DND-41 (cell line): ENCODE data around the gene FCRLA.

Experiments used
- ATAC-seq: fragments of 200-7000 bp; cut with Tn5 transposase; 3 replicates; pipeline ENCODE4 v1.9.1; 2021; ENCODE audit warnings: low read depth; ENCODE audit not compliant: insufficient read depth
- DNase-seq: peaks from one replicate; pipeline ENCODE4 v3.0.0-alpha.2; 2020
- H2AFZ ChIP-seq: 2 replicates; pipeline ENCODE4 v1.6.0; 2012; ENCODE audit warnings: low read depth, low read length
- H3K27ac ChIP-seq: 2 replicates; pipeline ENCODE4 v1.5.1; 2012; ENCODE audit warnings: low read length, inconsistent platforms
- H3K27me3 ChIP-seq: fragments of 200-600 bp; sonication (generic); 2 replicates; pipeline ENCODE4 v1.6.0; 2012; ENCODE audit warnings: low read length, mild to moderate bottlenecking, inconsistent platforms; ENCODE audit not compliant: insufficient read depth, poor library complexity
- H3K36me3 ChIP-seq: 2 replicates; pipeline ENCODE4 v1.5.1; 2012; ENCODE audit warnings: low read length, inconsistent platforms; ENCODE audit not compliant: insufficient read depth
- H3K4me1 ChIP-seq: 2 replicates; pipeline ENCODE4 v1.5.1; 2012; ENCODE audit warnings: mild to moderate bottlenecking, low read length; ENCODE audit not compliant: insufficient read depth
- H3K4me2 ChIP-seq: 2 replicates; pipeline ENCODE4 v1.6.0; 2012; ENCODE audit warnings: mild to moderate bottlenecking, moderate library complexity, low read length, inconsistent platforms; ENCODE audit not compliant: insufficient read depth
- H3K4me3 ChIP-seq, 2 experiments: fragments of 200-600 bp in 1 of 2; shearing (Covaris generic) in 1 of 2; 2 replicates each; pipeline ENCODE4 v1.5.1; 2012 to 2016; ENCODE audit warnings: inconsistent platforms in 2 of 2, low read length in 2 of 2, mild to moderate bottlenecking in 2 of 2, low read depth in 1 of 2, moderate library complexity in 1 of 2
- H3K79me2 ChIP-seq: 2 replicates; pipeline ENCODE4 v1.6.0; 2012; ENCODE audit warnings: low read length, inconsistent platforms; ENCODE audit not compliant: insufficient read depth
- H3K9ac ChIP-seq: 2 replicates; pipeline ENCODE4 v1.6.0; 2012; ENCODE audit warnings: low read depth, mild to moderate bottlenecking, inconsistent platforms, low read length, moderate library complexity
- H3K9me3 ChIP-seq: 2 replicates; pipeline ENCODE4 v1.5.1; 2012; ENCODE audit warnings: low read length, moderate library complexity, mild to moderate bottlenecking, inconsistent platforms; ENCODE audit not compliant: insufficient read depth, severe bottlenecking
- H4K20me1 ChIP-seq: 2 replicates; pipeline ENCODE4 v1.6.0; 2012; ENCODE audit warnings: low read length; ENCODE audit not compliant: insufficient read depth
- CTCF ChIP-seq: IDR thresholded peaks from 2 replicates; pipeline ENCODE4 v1.5.1; 2012; ENCODE audit warnings: borderline replicate concordance, low read length, moderate library complexity, mild to moderate bottlenecking; ENCODE audit not compliant: poor library complexity, severe bottlenecking; ENCODE audit errors: extremely low read depth
- EZH2 ChIP-seq: IDR thresholded peaks from 3 replicates; pipeline ENCODE4 v1.6.1; 2012; ENCODE audit warnings: borderline replicate concordance, low read depth, mild to moderate bottlenecking, moderate library complexity, low read length, inconsistent platforms; ENCODE audit not compliant: severe bottlenecking

FCRLA gene

GRCh38 chr1:161710560-161710959 lies 3.5 kb downstream of the FCRLA start:
- DNase-seq (no peak), ATAC-seq (no peak)
- H3K4me3 ChIP-seq = no peak overlapping the region
- no peaks in the 10 kb centered on the region for H3K9me3 ChIP-seq
- no peak overlapping the region for H2AFZ ChIP-seq
- no peak overlapping the region for H3K27ac ChIP-seq
- H3K79me2 ChIP-seq = no peaks in the 10 kb centered on the region
- no peak for TF ChIP-seq EZH2
- H3K36me3 ChIP-seq = no peaks in the 10 kb centered on the region
- no peaks in the 10 kb centered on the region for H4K20me1 ChIP-seq
- no peaks in the 10 kb centered on the region for H3K4me1 ChIP-seq
- H3K9ac ChIP-seq = no peak overlapping the region
- no peak overlapping the region for H3K4me2 ChIP-seq
- peaks cover 23% of the 10 kb centered on the region for H3K27me3 ChIP-seq

GRCh38 chr1:161718559-161719324 lies 11.7 kb downstream of the FCRLA start:
- ATAC-seq (no peak), DNase-seq (no peak)
- Histone ChIP-seq H3K4me3 (no peak overlapping the region), H3K4me2 (no peak overlapping the region), H4K20me1 (no peaks in the 10 kb centered on the region), H3K4me1 (no peaks in the 10 kb centered on the region), H3K27ac (no peak overlapping the region), H2AFZ (no peak overlapping the region), H3K27me3 (peaks cover 44% of the 10 kb centered on the region), H3K36me3 (no peaks in the 10 kb centered on the region), H3K9ac (no peak overlapping the region), H3K9me3 (no peaks in the 10 kb centered on the region), H3K79me2 (no peaks in the 10 kb centered on the region)
- TF ChIP-seq CTCF (no peak), EZH2 (no peak)

GRCh38 chr1:161719325-161719611 lies 12.2 kb downstream of the FCRLA start:
- TF ChIP-seq EZH2 = no peak
- no peak for TF ChIP-seq CTCF
- no peaks in the 10 kb centered on the region for H3K9me3 ChIP-seq
- H3K36me3 ChIP-seq = no peaks in the 10 kb centered on the region
- H3K27ac ChIP-seq = no peak overlapping the region
- no peak overlapping the region for H3K9ac ChIP-seq
- H4K20me1 ChIP-seq = no peaks in the 10 kb centered on the region
- H3K4me1 ChIP-seq = no peaks in the 10 kb centered on the region
- H2AFZ ChIP-seq = no peak overlapping the region
- no peak overlapping the region for H3K4me2 ChIP-seq
- H3K27me3 ChIP-seq = peaks cover 44% of the 10 kb centered on the region
- no peak overlapping the region for H3K4me3 ChIP-seq
- DNase-seq (no peak), ATAC-seq (no peak)
- no peaks in the 10 kb centered on the region for H3K79me2 ChIP-seq

GRCh38 chr1:161720422-161720821 lies 13.4 kb downstream of the FCRLA start:
- Histone ChIP-seq H3K27me3 (peaks cover 52% of the 10 kb centered on the region), H4K20me1 (no peaks in the 10 kb centered on the region), H2AFZ (no peak overlapping the region), H3K9me3 (no peaks in the 10 kb centered on the region), H3K4me1 (no peaks in the 10 kb centered on the region; the same call in 1 of the 2 replicates), H3K4me2 (no peak overlapping the region), H3K9ac (no peak overlapping the region), H3K36me3 (no peaks in the 10 kb centered on the region), H3K4me3 (no peak overlapping the region), H3K27ac (no peak overlapping the region), H3K79me2 (no peaks in the 10 kb centered on the region)
- ATAC-seq (no peak), DNase-seq (no peak)
- TF ChIP-seq CTCF = no peak
- TF ChIP-seq EZH2 = no peak
